Uterus (tissue), 2 donors: ENCODE results near the gene MAP3K20.

Experiments
- POLR2A ChIP-seq, 2 donors: fragments of 450-650 bp; IDR thresholded peaks; one replicate each; pipeline ENCODE4 v1.6.1; 2016; ENCODE audit warnings: antibody characterized with exemption in 2 of 2, mild to moderate bottlenecking in 1 of 2, moderate library complexity in 1 of 2
- TF ChIP-seq, protein P1 (sequence below), 4 experiments: fragments of 200-600 bp in 2 of 4; fragments of 450-650 bp in 2 of 4; sonication (generic) in 2 of 4; IDR thresholded peaks; one replicate each; pipeline ENCODE4 v1.5.1; 2016 to 2019; ENCODE audit warnings: antibody characterized with exemption in 4 of 4, mild to moderate bottlenecking in 2 of 4, moderate library complexity in 1 of 4

DNA sequence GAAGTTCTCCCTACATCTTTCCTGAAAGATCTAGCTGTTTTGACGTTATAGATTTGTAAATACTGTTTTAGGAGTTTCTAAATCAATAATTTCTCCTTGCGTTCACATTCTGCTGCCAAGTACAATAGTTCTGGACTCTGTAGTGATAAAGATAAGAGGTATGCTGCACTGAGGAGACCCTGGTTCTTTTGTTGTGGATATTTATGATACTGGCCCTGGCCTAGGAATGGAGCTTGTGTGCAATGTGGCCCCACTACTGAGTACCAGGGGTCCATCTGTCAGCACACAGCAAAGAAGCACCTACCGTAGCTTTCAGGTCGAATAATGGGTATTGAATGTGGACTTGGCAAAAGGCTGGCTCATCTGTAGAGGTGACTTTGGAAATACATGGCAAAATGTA, 85.0 kb downstream of the MAP3K20 start:
- TF ChIP-seq POLR2A (IDR thresholded peaks at IDR 0.05) = no peak
- TF ChIP-seq, protein P1, sequence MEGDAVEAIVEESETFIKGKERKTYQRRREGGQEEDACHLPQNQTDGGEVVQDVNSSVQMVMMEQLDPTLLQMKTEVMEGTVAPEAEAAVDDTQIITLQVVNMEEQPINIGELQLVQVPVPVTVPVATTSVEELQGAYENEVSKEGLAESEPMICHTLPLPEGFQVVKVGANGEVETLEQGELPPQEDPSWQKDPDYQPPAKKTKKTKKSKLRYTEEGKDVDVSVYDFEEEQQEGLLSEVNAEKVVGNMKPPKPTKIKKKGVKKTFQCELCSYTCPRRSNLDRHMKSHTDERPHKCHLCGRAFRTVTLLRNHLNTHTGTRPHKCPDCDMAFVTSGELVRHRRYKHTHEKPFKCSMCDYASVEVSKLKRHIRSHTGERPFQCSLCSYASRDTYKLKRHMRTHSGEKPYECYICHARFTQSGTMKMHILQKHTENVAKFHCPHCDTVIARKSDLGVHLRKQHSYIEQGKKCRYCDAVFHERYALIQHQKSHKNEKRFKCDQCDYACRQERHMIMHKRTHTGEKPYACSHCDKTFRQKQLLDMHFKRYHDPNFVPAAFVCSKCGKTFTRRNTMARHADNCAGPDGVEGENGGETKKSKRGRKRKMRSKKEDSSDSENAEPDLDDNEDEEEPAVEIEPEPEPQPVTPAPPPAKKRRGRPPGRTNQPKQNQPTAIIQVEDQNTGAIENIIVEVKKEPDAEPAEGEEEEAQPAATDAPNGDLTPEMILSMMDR (IDR thresholded peaks at IDR 0.05) = no peak
